AG09309 (cell line): ENCODE results near the gene SOX13.
"Not testable (repeated sequence)": the region's sequence is repeated elsewhere in the genome, so short reads cannot be mapped to it uniquely, and the experiment has no call there.

Experiments used
- DNase-seq: peaks from one replicate; pipeline ENCODE4 v3.0.0-alpha.2; 2010; ENCODE audit warnings: low read depth
- H3K4me3 ChIP-seq: 2 replicates; pipeline ENCODE4 v1.5.1; 2011; ENCODE audit warnings: mild to moderate bottlenecking, low read depth, low read length, moderate library complexity; ENCODE audit not compliant: control insufficient read depth
- CTCF ChIP-seq: IDR thresholded peaks from 2 replicates; pipeline ENCODE4 v1.5.1; 2011; ENCODE audit warnings: mild to moderate bottlenecking, low read depth, low read length, inconsistent platforms; ENCODE audit not compliant: insufficient read depth, control insufficient read depth; ENCODE audit errors: missing control alignments

SOX13 gene

GRCh38 chr1:204098683-204099082, 25.8 kb downstream of the SOX13 start:
- no peak overlapping the region for H3K4me3 ChIP-seq
- DNase-seq: no peak
- TF ChIP-seq CTCF: no peak

DNA sequence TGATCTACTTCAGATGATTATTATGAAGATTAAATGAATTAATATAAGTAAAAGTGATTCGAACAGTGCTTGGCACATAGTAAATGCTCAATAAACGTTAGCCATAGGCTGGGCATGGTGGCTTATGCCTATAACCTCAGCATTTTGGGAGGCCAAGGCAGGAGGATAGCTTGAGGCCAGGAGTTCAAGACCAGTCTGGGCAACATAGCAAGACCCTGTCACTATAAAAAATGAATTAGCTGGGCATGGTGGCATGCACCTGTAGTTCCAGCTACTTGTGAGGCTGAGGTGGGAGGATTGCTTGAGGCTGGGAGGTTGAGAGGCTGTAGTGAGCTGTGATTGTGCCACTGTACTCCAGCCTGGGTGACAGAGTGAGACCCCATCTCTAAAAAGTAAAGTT, 26.8 kb downstream of the SOX13 start:
- DNase-seq, H3K4me3 ChIP-seq: not testable (repeated sequence)

DNA sequence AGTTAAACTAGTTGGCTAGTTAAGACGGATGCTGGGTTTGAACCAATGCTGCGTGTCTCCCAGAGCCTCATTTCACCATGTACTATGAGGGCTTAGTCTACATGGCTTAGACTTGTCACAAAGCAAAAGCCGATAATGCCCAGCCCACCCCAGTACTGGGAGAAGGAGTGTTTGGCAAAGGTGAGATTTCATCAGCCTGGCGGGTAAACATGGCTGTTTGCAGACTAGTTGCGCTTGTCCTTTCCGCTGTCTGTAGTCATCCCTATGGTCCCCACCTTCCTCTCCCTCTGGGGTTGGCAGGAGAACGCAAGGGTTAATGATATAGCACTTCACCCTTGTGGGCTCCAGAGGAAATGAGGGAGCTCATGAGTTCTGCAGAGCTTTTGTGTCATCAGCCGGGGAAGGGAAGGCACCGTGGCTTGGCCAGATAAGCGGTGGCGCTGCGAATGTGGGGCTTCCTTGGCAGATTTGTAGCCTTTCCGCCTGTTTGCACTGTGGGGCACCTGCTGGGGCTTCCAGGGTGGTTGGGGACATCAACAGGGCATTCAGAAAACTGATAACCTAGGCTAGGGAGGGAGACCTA, 29.2 kb downstream of the SOX13 start:
- no peak for DNase-seq
- no peak for TF ChIP-seq CTCF
- no peak overlapping the region for H3K4me3 ChIP-seq

DNA sequence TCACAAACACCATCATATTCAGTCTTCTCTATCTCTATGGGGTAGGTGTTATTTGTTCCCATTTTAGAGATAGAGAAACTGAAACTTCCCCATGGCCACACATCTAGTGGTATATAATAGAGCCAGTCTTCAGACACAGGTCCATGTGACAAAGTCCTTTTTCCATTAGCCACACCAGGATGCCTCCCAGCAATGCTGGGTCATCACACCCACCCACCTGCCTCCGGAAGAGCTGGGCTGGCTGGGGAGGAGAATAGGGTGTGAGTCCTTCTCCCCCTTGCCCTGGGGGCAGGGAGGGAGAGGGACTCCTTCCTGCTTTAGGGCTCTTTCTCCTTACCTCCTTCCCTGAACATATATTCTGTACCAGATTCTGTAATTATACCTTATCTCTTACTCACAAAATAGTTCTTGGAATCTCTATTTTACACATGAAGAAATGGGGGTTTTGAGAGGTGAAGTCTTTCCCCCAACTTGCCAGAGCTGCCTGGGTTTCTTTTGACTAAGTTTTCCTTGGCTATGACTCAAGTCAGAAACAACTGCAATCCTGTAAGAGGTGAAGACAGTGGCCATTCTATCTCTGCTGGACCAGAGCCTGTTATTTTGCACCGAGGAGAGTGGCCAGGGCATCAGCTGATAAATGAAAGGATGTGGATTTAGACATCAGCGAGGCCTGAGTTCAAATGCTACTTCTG, 30.0 kb downstream of the SOX13 start:
- no peak for DNase-seq
- TF ChIP-seq CTCF: no peak
- no peak overlapping the region for H3K4me3 ChIP-seq

DNA sequence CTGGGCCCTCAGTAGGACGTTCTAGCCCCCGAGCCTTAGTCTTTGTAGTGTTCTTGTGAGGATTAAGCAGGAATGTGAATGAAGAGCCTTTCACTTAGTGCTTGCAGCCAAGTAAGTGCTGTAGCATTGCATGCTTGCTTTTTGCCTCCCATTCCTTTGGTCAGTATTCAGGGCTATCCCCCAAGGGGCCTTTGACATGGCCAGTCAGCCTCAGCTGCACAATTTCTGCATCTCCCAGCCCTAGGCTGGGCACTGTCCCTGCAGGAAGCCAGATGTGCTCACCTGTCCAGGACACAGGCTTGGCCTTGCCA, 30.5 kb downstream of the SOX13 start:
- H3K4me3 ChIP-seq: no peak overlapping the region
- TF ChIP-seq CTCF: no peak
- DNase-seq: no peak

DNA sequence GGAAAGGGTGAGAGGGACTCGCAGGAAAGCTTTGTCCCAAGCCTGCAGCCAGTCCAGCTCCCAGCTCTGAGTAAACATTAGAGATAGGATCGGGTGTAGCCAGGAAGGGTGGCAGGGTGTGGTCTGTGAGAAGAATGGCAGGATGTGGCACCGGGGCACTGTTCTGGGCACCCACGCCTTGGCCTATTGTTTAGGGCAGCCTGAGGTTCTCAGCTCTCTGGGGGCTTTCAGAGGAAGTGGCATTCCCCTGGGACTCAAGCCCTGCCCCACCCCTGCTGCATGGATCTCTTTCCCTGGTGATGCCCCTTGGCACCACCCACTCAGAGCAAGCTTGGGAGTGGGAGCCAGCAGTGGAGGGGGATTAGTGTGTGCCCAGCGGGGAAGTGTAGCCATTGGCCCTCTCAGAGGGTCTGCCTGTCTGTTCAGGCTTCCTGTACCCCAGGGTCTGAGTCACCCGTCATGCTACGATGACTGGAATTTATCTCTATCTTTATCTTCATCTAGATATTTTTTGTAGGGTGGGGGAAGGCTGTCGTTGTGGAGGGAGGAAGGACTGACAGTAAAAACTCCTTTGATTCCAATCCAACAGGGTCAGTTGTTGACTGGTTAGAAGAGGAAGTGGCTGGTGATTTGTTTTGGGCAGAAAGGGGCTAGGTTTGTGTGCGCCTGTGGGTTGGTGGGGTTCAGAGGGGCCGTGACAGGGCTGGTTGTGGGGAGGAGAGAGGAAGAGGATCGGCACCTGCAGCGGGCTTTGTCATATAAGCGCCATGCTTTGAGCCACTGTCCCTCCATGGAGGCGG, 31.6 kb downstream of the SOX13 start:
- H3K4me3 ChIP-seq: no peak overlapping the region
- DNase-seq: no peak
- TF ChIP-seq CTCF: no peak

DNA sequence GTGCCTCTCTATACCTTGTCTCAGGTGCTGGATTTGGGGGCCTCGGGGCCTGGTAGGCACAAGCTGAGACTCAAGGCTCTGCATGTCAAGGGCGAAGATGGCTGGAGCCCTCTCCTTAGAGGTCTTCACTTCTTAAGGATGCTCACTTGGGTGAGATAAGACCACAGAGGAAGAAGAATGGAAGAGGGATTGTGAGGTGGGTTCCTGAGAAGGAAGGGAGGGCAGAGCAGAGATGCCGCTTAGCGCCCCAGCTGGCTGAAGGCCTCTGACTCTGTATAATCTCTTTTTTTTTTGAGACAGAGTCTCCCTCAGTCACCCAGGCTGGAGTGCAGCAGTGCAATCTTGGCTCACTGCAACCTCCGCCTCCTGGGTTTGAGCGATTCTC, 32.2 kb downstream of the SOX13 start:
- no peak overlapping the region for H3K4me3 ChIP-seq
- TF ChIP-seq CTCF: no peak
- DNase-seq: no peak
